ENCODE measurements around the gene NDUFAF8.

NDUFAF8 gene

GRCh38 chr17:81240761-81241160 lies 1.6 kb downstream of the NDUFAF8 start:
- no peak for DNase-seq

- no peak for DNase-seq
These were observed 2.1 kb downstream of the NDUFAF8 start for GRCh38 chr17:81241203-81241602.

GRCh38 chr17:81241648-81242420 lies 2.7 kb downstream of the NDUFAF8 start:
- peak; percentile 38 for DNase-seq

DNA sequence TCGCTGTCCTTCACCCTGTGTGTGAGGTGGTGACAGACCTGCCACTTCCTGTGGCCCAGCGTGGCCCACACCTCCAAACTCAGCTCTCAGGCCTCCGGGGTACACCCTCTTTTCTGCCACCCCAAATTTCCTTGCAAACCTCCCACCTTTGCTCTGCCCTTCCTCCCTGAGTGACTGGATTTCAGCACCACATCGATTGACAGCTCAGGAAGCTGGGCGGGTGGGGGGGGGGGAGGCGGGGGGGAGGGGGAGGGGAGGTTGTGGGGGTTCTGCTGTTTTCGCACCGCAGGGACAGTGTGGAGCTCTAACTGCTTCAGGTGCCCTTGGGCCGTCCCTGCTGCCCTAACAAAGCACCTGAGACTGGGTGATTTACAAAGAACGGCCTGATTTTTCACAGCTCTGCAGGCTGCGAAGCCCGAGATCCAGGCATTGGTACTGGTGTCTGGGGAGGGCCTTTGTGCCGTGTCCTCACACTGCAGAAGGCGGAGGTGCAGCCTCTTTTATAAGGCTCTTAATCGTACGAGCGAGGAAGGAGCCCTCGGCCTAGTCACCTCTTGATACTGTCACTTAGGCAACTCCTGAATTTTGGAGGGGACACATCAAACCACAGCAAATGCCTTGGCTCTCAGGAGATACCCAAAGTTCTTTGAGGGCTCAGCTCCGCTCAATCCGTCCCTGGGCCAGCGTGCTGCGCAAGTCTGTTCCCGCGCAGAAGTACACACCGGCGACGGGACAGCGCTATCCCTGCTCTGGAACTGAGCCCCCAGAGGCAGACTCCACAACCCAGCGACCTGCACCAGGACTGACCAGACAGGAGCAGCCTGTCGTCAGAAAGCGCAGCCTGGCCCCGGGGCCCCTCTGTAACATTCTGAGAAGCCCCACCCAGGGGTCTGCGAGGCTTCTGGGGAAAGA lies 3.6 kb downstream of the NDUFAF8 start:
- DNase-seq = no peak

DNA sequence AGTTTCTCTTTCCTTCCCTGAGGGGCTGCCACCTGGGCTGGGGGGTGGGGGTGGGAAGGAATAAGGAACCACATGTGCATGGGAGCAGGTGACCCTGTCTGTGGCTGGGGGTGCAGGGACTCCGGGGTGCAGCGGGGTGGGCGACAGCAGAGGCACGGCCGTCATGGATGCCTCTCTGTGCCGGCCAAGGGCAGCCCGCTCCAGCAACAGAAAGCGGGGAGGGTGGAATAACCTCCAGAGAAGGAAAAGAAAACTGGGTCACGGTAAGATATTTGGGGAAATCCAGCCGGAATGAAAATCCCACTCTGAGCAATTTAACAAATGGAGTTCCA lies 4.2 kb downstream of the NDUFAF8 start:
- no peak for DNase-seq

- no peak for DNase-seq
These were observed 5.4 kb downstream of the NDUFAF8 start for GRCh38 chr17:81244358-81245023.

DNA sequence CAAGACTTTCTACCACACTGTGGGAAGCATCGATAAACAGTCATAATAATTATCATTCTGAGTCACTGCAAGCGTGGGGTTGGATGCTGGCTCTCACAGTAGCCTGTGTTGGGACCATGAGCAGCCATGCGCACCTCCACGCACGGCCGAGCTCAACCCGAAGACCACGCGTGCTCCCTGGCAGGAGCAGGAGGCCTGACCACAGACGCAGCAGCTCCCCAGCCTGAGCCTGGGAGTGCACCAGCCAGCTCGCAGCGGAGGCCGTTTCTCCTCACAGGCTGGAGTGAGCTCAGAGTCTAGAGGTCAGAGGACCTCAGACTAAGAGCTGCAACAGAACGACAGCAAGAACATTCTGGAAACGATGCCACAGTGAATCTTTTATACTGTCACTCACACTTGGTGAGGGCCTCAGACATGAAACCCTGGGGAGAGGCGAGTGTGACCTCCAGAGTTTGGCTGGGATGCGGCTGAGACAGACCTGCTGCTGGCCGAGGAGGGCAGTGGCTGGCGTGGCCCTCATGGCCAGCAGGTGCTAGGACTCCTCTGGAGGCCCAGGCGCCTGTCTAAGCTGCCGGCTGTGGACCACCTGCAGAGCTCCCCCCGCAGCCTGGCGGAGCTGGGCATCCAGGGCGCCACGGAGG lies 6.0 kb downstream of the NDUFAF8 start:
- DNase-seq = no peak

DNA sequence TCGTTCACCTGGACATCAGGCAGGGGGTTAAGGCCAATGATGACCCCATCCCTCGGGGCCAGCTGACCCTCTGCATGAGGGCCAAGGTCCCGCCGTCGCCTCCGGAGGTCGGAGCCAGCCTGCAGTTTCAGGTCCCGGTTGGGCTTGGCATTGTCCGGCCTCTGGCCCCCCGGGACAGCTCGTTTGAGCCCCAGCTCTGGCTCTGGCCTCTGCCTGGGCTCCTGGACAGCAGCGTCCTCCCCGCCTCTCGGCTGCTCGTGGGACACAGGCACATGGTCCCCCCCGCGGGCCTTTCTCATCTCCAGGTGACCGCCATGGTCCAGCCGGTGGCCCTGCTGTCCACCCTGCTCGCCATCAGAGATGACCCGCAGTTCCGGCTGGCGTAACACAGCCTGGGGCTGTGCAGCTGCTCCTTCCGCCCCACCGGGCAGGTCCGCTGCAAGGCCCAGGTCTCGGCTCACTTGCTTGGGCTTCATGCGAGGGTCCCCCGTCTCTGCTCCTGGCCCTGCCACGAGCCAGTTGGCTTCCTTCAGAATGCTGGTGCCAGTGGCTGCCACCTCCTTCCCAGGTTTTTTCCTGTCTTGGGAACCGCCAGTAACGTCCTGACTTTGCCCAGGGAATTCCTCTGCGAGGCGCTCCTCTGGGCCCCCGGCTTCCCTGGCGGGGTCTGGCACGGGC lies 6.7 kb downstream of the NDUFAF8 start:
- no peak for DNase-seq

DNA sequence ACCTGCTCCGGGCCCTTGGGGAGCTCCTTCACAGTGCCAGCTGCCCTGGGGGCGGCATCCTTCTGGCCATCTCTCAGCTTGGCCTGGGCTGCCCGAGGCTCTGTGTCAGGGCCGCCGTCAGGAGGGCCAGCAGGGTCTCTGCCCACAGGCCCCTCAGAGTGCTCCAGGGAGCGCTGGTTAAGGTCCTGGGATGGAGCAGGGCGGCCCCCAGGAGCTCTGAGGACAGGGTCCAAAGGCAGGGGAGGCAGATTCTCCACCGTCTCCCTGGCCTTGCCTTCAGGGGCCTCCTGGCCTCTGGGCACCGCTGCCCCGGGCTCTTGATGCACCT lies 7.2 kb downstream of the NDUFAF8 start:
- DNase-seq = no peak

GRCh38 chr17:81246679-81247338 lies 7.7 kb downstream of the NDUFAF8 start:
- DNase-seq = no peak

DNA sequence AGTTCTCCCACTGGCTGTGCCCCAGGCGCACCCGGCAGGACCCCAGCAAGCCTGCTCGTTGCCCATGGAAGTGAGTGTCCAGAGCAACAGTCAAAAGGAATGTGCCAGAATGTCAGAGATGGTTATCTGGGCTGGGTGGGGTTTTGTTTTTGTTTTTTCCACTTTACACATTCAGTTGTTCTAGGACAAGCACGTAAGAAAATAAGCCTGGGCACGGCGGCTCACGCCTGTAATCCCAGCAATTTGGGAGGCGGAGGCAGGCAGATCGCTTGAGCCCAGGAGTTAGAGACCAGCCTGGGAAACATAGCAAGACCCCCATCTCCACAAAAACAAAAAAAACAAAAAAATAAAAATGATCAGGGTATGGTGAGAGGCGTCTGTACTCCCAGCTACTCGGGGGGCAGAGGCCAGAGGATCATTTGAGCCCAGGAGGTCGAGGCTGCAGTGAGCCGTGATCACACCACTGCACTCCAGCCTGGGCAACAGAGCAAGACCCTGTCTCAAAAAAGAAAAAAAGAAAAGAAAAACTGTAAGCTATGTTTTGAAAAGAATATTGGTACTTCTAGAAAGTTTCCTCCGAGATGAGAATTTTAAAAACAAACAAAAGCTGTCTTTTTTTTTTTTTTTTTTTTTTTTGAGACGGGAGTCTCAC lies 8.3 kb downstream of the NDUFAF8 start:
- no peak for DNase-seq

DNA sequence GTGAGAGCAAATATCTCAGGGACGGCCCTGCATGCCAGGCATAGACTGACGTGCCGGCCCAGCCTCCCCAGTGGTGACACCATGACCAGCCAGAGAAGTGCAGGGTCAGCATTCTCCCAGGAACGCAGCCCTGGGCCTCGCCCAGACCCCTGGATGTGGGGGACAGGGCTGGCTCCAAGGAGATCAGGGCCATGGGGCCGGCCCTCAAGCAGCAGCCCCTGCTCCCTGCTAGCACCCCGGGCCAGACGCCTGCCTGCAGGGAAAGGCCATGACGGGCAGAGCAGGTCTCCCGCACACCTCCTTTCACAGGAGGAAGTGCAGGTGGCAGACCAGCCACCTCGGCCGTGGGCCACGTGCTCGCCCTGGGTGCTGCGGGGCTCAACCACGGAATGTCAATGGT lies 9.5 kb downstream of the NDUFAF8 start:
- no peak for DNase-seq

GRCh38 chr17:81249223-81250040 lies 10.3 kb downstream of the NDUFAF8 start:
- DNase-seq = no peak

DNA sequence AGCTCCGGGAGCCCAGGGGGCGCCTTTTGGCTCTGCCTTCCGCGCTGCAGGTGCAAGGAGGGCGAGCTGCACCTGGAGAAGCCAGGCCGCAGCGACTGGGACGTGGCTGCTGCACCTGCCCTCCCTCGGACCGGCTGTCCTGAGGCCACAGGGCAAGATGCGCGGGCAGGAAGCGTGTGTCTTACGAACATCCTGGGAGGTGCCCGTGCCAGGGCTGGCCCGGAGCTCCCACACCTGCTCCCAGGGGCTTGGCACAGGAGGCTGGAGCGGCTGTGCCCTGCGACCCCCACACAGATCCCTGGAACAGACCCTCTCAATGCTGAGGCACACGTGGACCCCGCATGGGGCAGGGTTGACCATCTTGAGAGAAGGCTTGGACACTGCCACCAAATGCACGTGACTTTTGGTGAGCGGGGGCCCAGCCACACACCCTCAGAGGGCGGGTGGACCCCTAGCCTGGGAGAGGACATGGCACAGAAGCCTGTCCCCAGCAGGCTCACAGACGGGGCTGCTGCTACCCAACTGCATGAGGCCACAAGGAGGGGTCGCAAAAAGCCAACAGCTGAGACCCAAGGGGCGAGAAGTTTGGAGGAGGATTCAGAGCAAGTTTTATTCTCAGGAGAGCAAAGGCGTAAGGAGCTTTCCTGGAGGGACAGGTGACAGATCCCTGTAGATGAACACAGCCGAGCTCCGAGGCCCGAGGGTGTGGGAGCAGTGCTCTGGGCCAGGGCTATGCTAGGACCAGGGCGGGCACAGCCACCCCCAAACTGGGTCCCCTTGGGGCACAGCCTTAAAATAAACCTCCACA lies 11.4 kb downstream of the NDUFAF8 start:
- no peak for DNase-seq

DNA sequence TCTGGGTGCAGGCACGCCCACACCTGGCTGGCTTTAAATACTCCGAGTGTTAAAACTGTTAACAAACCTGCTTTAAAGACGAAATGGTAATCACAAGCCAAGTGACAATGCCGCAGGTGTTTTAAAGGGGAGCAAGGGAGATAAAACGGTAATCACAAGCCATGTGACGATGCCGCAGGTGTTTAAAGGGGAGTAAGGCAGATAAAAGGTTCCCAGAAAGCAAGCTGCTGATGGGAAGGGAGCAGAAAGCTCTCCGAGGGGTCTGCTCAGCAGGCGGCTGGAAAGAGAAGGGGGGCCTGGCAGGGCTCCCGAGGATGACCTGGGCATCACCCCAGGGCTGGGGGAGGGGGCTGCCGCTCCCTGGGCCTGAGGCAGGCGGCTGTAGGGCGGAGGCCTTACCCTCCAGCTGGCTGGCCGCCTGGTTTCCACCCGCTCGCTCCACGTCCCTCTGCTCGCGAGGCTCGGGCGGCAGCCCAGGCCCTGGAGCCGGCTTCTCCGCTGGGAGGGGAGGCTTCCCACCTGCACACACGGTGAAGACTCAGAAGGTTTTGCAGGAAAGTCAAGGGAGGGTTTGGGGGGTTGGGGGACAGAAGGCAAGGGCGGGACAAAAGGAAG lies 12.1 kb downstream of the NDUFAF8 start:
- no peak for DNase-seq

GRCh38 chr17:81251709-81252301 lies 12.7 kb downstream of the NDUFAF8 start:
- no peak for DNase-seq

DNA sequence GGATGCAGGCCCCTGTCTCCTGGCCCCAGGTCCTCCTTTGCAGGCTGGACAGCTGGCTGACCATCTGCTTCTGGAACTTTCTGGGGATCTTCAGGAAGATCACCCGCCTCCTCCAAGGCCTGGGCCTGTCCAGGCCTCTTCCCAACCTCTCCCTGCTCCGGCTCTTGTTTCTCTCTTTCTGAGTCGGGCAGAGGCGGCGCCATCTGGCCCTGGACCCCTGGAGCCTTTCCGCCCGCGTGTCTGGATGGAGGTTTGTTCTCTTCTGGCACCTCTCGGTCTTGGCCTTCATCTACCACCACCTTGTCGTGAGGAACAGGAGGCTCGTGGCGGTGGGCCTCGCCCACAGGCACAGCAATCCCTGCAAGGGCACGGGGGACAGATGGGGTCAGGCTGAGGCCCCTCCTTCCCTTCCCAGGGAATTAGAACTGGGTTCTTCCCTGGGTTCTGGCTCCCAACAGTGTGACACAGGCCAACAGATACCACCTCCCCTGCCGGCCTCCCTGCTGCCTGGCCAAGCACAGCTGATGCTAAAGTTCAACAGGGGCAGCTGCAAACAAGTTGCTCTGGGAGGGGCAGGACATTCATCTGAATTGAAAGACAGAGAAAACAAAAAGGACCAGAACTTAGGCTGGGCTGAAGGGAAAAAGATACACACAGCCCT lies 13.3 kb downstream of the NDUFAF8 start:
- DNase-seq = no peak

DNA sequence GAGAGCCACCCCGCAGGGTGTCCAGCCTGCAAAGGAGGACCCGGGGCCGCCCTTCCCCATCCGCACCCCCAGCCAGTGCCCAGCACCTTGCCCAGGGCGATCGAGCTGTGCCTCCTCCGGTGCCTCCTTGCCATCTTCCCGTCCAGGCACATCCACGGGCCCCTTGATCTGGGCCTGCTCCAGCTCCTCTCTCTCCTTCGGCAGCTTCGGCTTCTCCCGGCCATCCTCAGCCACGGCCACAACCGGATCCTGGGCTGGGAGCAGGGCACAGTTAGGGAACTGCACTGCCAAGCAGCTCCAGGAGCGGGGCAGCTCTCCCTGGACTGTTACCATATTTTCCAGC lies 13.8 kb downstream of the NDUFAF8 start:
- DNase-seq = no peak
